HG02970 (cell line): ENCODE data around the gene TBC1D23.
"Not testable (repeated sequence)": the region's sequence is repeated elsewhere in the genome, so short reads cannot be mapped to it uniquely, and the experiment has no call there.

Experiments
- ATAC-seq: cut with Tn5 transposase; IDR thresholded peaks from one replicate; pipeline ENCODE4 v1.9.1; 2021; ENCODE audit warnings: mild to moderate bottlenecking, moderate library complexity, moderate number of reproducible peaks; ENCODE audit not compliant: unreplicated experiment, low FRiP score

The TBC1D23 gene

GRCh38 chr3:100338911-100339310 is 78.1 kb downstream of the TBC1D23 start:
- no peak for ATAC-seq

DNA sequence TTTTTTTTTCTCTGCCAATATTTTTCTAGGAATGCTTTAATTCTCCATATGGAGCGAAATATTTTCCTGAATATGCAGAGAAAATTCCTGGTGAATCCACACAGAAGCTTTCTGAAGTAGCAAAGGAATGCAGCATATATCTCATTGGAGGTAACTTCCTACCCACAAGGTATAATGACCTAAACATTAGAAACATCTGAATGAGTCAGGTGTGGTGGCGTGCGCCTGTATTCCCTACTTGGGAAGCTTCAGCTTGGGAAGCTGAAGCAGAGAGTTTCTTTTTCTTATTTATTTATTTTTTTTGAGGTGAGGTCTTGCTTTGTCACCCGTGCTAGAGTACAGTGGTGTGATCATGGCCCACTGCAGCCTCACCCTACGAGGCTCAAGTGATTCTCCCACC is 79.0 kb downstream of the TBC1D23 start:
- no peak for ATAC-seq

DNA sequence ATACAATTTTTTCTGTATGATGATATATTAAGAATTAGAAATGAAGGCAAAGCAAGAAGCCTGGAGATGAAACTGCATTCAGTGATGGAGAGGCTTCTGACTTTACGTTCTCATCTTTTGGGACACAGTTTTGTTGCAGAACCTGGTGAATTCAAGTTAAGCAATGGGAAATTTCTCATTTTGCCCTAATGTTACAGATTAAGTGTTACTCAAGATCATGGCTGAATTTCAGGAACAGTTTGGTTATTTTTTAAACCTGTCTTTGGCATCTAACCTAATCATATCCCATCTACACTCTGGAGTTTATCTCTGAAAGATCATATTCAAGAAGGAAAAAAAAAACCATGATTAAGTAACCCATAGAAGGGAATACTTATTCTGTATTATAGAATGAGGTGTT is 79.7 kb downstream of the TBC1D23 start:
- no peak for ATAC-seq

DNA sequence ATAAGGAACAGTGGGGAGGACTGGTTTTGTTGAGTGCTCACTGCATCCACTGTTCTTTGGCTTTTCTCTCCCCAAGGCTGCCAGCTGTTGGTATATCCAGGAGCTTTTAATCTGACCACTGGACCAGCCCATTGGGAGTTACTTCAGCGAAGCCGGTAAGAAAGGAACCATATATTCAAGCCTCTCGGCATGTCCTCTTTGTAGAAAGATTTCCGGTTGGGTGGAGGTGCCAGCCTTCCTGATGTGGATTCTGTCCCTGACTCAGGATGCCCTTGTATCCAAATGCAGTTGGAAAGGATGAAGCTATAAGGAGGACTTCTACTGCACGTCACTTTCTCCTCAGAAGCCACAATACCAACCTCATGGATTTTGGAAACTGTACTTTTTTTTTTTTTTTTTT is 87.9 kb downstream of the TBC1D23 start:
- no peak for ATAC-seq

DNA sequence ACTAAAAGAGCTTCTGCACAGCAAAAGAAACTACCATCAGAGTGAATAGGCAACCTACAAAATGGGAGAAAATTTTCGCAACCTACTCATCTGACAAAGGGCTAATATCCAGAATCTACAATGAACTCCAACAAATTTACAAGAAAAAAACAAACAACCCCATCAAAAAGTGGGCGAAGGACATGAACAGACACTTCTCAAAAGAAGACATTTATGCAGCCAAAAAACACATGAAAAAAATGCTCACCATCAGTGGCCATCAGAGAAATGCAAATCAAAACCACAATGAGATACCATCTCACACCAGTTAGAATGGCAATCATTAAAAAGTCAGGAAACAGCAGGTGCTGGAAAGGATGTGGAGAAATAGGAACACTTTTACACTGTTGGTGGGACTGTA is 91.0 kb downstream of the TBC1D23 start:
- not testable (repeated sequence) for ATAC-seq

DNA sequence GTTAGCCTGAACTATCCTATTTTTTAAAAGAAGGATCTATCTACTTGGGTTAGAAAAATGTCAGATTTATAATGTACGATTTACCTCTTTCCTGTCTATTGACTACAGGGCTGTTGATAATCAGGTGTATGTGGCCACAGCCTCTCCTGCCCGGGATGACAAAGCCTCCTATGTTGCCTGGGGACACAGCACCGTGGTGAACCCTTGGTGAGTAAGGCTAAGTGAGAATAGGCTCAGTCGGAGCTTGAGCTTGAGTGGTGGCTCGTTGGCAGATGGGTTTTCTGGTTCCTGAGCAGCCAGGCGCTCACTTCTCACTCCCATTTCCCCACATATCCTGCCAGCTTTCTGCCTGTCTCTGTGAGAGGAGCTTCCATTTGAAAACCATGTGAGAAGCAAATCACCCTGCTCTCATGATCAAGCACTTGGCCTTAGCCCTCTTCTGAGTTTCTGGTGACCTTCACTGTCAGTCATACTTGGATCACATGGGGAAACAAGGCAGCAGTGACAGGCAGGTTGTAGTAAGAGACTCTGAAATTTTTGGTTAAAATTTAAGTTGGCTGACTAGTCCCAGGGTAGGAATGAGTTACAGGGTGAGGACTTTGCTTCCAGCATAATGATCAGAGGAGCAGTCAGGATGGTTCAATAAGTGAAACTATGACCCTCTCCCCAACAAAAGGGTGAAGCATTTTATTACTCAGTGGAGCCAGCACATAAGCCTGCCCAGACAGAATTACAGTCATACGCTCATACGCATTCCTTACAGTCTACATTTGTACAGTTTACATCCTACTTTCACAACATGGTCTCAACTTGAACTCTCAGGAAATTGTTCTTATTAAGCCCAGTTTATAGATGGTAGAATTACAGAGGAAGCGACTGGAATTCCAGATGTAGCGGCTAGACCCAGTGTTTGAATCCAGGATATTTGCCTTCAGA is 91.8 kb downstream of the TBC1D23 start:
- no peak for ATAC-seq

- no peak for ATAC-seq
These were observed 94.1 kb downstream of the TBC1D23 start for GRCh38 chr3:100354850-100355249.

- ATAC-seq = no peak
These were observed 97.6 kb downstream of the TBC1D23 start for GRCh38 chr3:100358413-100358812.

- ATAC-seq = no peak
These were observed 98.2 kb downstream of the TBC1D23 start for GRCh38 chr3:100359035-100359434.

DNA sequence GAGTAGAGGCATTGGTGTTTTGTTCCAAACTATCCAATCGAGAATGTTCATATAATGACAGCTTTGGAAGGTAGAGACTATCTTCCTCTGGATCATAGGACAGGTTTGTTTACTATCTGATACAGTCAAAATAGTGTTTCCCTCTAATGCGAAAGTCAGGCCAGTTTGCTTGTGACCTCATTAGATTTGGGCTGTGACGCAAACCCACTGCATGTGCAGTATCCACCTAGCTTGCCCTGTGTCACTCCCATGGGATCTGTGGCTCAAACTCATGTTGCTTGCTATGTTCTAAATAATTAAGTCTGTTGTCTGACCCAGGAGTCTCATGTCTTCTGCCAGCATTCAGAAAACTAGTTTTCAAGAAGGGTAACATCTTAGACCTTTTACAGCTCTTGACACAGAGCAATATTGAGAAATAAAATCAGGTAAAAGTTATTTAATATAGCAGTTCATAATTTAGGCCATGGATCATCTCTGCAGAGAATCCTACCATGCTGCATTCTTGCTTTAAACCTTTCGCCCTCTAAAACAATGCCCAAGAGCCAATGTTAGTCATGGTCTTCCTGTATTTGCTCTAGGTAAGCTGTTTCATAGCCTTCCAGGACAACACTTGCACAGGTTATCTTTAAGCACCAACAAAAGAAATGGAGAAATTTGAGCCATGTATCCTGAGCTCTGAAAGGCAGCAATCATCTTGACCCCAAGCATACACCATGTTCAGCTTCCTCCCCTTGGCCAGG is 100.1 kb downstream of the TBC1D23 start:
- no peak for ATAC-seq

DNA sequence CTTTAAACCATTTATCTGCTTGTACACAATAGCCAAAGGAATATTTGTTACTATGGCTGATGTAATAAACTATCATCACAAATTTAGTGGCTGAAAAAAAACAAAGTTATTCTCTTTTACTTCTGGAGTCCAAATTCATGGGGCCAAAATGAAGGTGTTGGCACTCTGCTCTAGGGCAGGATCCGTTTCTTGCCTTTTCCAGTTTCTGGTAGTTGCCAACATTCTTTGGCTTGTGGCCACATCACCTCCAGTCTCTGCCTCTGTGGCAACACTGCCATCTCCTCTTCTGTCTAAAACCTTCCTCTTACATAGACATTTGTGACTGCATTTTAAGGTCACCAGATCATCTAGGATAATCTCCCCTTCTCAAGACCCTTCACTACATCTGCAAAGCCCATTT is 101.1 kb downstream of the TBC1D23 start:
- no peak for ATAC-seq

DNA sequence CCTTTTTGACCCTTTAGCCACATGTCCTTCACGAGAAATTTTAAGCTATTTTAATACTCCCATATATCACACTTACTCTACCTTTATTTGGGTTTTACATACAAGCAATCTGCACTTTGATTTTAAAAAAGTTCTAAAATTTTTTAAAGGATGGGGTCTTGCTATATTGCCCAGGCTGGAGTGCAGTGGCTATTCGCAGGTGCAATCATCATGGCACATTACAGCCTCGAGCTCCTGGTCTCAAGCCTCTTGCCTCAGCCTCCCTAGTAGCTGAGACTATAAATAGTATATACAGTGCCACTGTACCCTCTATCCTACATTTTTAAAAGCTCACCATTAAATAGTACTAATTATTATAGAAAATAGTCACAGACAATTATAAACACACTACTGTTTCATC is 103.6 kb downstream of the TBC1D23 start:
- no peak for ATAC-seq

DNA sequence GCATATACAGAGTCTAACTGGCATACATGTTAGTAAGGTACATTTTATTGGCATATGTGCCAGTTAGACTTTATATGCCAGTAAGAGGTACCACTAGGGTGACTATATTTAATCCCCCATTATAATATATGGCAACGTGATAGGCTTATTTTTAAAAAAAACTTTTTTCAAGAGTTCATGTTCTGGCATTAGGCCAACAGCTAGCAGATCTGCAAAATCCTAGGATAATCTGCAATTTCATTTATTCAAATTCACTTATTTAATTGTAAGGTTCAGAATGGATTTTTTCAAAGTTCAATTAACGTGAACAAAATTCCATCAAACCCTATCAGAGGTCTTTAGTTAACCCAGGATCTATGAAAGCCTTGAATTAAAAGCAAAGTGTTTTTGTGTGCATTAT is 105.6 kb downstream of the TBC1D23 start:
- no peak for ATAC-seq

DNA sequence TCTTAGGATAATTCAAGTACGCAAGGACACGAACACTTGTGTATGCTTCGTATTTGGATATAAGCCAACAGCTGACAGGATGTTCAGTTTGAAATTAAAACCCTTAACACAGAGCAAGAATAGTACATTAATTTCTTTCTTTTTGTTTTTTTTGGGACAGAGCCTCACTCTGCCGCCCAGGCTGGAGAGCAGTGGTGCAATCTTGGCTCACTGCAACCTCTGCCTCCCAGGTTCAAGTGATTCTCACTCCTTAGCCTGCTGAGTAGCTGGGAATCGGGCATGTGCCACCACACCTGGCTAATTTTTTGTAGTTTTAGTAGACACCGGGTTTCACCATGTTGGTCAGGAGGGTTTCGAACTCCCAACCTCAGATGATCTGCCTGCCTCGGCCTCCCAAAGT is 107.6 kb downstream of the TBC1D23 start:
- ATAC-seq = no peak

- no peak for ATAC-seq
These were observed 110.0 kb downstream of the TBC1D23 start for GRCh38 chr3:100370756-100371155.

- no peak for ATAC-seq
These were observed 113.7 kb downstream of the TBC1D23 start for GRCh38 chr3:100374521-100374920.
